OCI-LY7 (cell line): ENCODE data around the gene UHRF2. TPM values are rescaled to one million over a fixed set of nuclear protein-coding genes. Genes with fewer than 3 reads are reported as not detected.

Experiments
- BruUV-seq: library from RNA; stranded (reverse); fragments of 400-500 nt; replicated peaks from 2 replicates; lab custom pipeline; 2021; lab: Mats Ljungman, UMichigan
- CTCF ChIA-PET: fragments of 300-600 bp; sonication (Branson Sonifier 250); formaldehyde crosslinking; loops from one replicate; lab custom pipeline; 2022; ENCODE audit warnings: antibody characterized with exemption; ENCODE audit not compliant: unreplicated experiment; lab: Charles Lee
- POLR2A ChIA-PET: fragments of 300-600 bp; sonication (Branson Sonifier 250); formaldehyde crosslinking; loops from one replicate; lab custom pipeline; 2022; ENCODE audit warnings: antibody characterized with exemption; lab: Charles Lee
- DNase-seq: peaks from one replicate; pipeline ENCODE4 v3.0.0-alpha.2; 2015; ENCODE audit warnings: low spot score
- H2AFZ ChIP-seq: fragments of 200-600 bp; sonication (generic), shearing (Covaris generic); 2 replicates; pipeline ENCODE4 v1.6.1; 2014; ENCODE audit warnings: mild to moderate bottlenecking, antibody characterized with exemption, low read length, moderate library complexity
- H3K27ac ChIP-seq: fragments of 200-600 bp; sonication (generic); 2 replicates; pipeline ENCODE4 v1.5.1; 2014; ENCODE audit warnings: mixed run types, low read depth, mild to moderate bottlenecking, moderate library complexity, low read length, inconsistent platforms; ENCODE audit not compliant: poor library complexity, severe bottlenecking
- H3K36me3 ChIP-seq: fragments of 200-600 bp; sonication (generic); 2 replicates; pipeline ENCODE4 v1.6.1; 2014; ENCODE audit warnings: mild to moderate bottlenecking, antibody characterized with exemption, low read length, moderate library complexity, mixed read lengths; ENCODE audit not compliant: insufficient read depth
- H3K4me1 ChIP-seq: fragments of 200-600 bp; sonication (generic); 2 replicates; pipeline ENCODE4 v1.5.1; 2014; ENCODE audit warnings: mild to moderate bottlenecking, low read length; ENCODE audit not compliant: insufficient read depth, poor library complexity, severe bottlenecking
- H3K4me2 ChIP-seq: fragments of 200-600 bp; sonication (generic); 2 replicates; pipeline ENCODE4 v1.6.1; 2014; ENCODE audit warnings: mild to moderate bottlenecking, low read length
- H3K4me3 ChIP-seq: fragments of 200-600 bp; sonication (generic); 2 replicates; pipeline ENCODE4 v1.5.1; 2014; ENCODE audit warnings: mild to moderate bottlenecking, low read depth, low read length; ENCODE audit not compliant: poor library complexity, severe bottlenecking
- H3K79me2 ChIP-seq: fragments of 200-600 bp; sonication (generic); 2 replicates; pipeline ENCODE4 v1.6.1; 2016; ENCODE audit warnings: low read depth, mild to moderate bottlenecking, low read length, moderate library complexity, mixed read lengths; ENCODE audit not compliant: insufficient read depth
- H3K9me2 ChIP-seq: fragments of 200-600 bp; sonication (generic); 2 replicates; pipeline ENCODE4 v1.6.1; 2016; ENCODE audit warnings: mild to moderate bottlenecking, low read length, mixed read lengths; ENCODE audit not compliant: insufficient read depth
- H3K9me3 ChIP-seq: fragments of 200-600 bp; sonication (generic); 2 replicates; pipeline ENCODE4 v1.6.1; 2014; ENCODE audit warnings: mild to moderate bottlenecking, mixed run types, low read length, mixed read lengths
- H4K20me1 ChIP-seq: fragments of 200-600 bp; sonication (generic); 2 replicates; pipeline ENCODE4 v1.6.1; 2014; ENCODE audit warnings: mild to moderate bottlenecking, antibody characterized with exemption, low read length, moderate library complexity, mixed read lengths; ENCODE audit not compliant: insufficient read depth
- CTCF ChIP-seq: fragments of 200-600 bp; sonication (generic); conservative IDR thresholded peaks from 2 replicates; pipeline ENCODE4 v1.5.1; 2014; ENCODE audit warnings: mild to moderate bottlenecking, antibody characterized with exemption, low read length, moderate library complexity, mixed read lengths
- EZH2phosphoT487 ChIP-seq: fragments of 200-600 bp; sonication (generic); IDR thresholded peaks from 2 replicates; pipeline ENCODE4 v1.6.1; 2018; ENCODE audit warnings: low read depth, borderline replicate concordance, mild to moderate bottlenecking, mixed run types, antibody characterized with exemption, low read length, moderate library complexity, mixed read lengths
- intact Hi-C: fragments of 100-400 bp; cut with micrococcal nuclease; formaldehyde crosslinking; loops from one replicate; pipeline ENCODE4 v1.10.0; 2022; ENCODE audit not compliant: unreplicated experiment
- total RNA-seq, 2 experiments: library from RNA; depleted of rRNA in 1 of 2; stranded (reverse); fragments of >200 nt in 1 of 2; shearing (Covaris generic) in 1 of 2; gene quantifications; 2 replicates each; pipeline ENCODE4 v1.2.3, GENCODE V29; 2014 to 2022

The UHRF2 gene
- total RNA-seq, 2 experiments from 2014 or later: 70.1 to 76.6 TPM

GRCh38 chr9:6545017-6545691 lies 132.2 kb downstream of the UHRF2 start:
- CTCF ChIA-PET: no interaction called here
- Histone ChIP-seq H3K27ac (no peak overlapping the region), H3K9me3 (no peaks in the 10 kb centered on the region), H3K79me2 (no peaks in the 10 kb centered on the region), H4K20me1 (no peaks in the 10 kb centered on the region), H3K4me1 (no peaks in the 10 kb centered on the region), H3K4me2 (no peak overlapping the region), H3K36me3 (no peaks in the 10 kb centered on the region), H2AFZ (no peak overlapping the region), H3K4me3 (no peak overlapping the region), H3K9me2 (no peaks in the 10 kb centered on the region)
- no peak for TF ChIP-seq CTCF
- no peak for DNase-seq
- intact Hi-C loops: no loop called here
- no TSS peak for BruUV-seq
- POLR2A ChIA-PET: interaction anchor here (0.6 to 0.7 kb wide), 2 partner anchors 73 to 201 kb away, joined by 3 read pairs; no protein-coding TSS in a partner anchor

GRCh38 chr9:6549106-6549800 lies 136.3 kb downstream of the UHRF2 start:
- H4K20me1 ChIP-seq: no peaks in the 10 kb centered on the region
- no peaks in the 10 kb centered on the region for H3K79me2 ChIP-seq
- H3K9me3 ChIP-seq: no peaks in the 10 kb centered on the region
- H3K36me3 ChIP-seq: no peaks in the 10 kb centered on the region
- H3K27ac ChIP-seq: no peak overlapping the region
- H2AFZ ChIP-seq: no peak overlapping the region
- no TSS peak for BruUV-seq
- no peak overlapping the region for H3K4me2 ChIP-seq
- H3K4me1 ChIP-seq: no peaks in the 10 kb centered on the region
- POLR2A ChIA-PET: interaction anchor here (0.8 to 0.9 kb wide), 2 partner anchors 8 to 23 kb away, joined by 3 to 5 read pairs; no protein-coding TSS in a partner anchor
- no peaks in the 10 kb centered on the region for H3K9me2 ChIP-seq
- TF ChIP-seq EZH2phosphoT487 (no peak), CTCF (no peak)
- DNase-seq: no peak
- CTCF ChIA-PET: no interaction called here
- no peak overlapping the region for H3K4me3 ChIP-seq
- intact Hi-C loops: no loop called here

GRCh38 chr9:6551136-6551535 lies 138.1 kb downstream of the UHRF2 start:
- no peaks in the 10 kb centered on the region for H3K36me3 ChIP-seq
- H3K9me3 ChIP-seq: no peaks in the 10 kb centered on the region
- TF ChIP-seq EZH2phosphoT487 (no peak), CTCF (no peak)
- H2AFZ ChIP-seq: no peak overlapping the region
- H4K20me1 ChIP-seq: no peaks in the 10 kb centered on the region
- intact Hi-C loops: no loop called here
- no TSS peak for BruUV-seq
- DNase-seq: no peak
- H3K79me2 ChIP-seq: no peaks in the 10 kb centered on the region
- CTCF ChIA-PET: no interaction called here
- H3K27ac ChIP-seq: no peak overlapping the region
- POLR2A ChIA-PET: interaction anchor here (0.9 kb wide), 1 partner anchor 13 kb away, joined by 3 read pairs; no protein-coding TSS in a partner anchor
- no peak overlapping the region for H3K4me3 ChIP-seq
- H3K4me1 ChIP-seq: no peaks in the 10 kb centered on the region
- no peak overlapping the region for H3K4me2 ChIP-seq
- no peaks in the 10 kb centered on the region for H3K9me2 ChIP-seq
